Measurements from ENCODE around the gene TMEM109. TPM values are rescaled to one million over a fixed set of nuclear protein-coding genes. Genes with fewer than 3 reads are reported as not detected.

Gene TMEM109
- total RNA-seq, 1 experiment from 2014 or later: 165 TPM

DNA sequence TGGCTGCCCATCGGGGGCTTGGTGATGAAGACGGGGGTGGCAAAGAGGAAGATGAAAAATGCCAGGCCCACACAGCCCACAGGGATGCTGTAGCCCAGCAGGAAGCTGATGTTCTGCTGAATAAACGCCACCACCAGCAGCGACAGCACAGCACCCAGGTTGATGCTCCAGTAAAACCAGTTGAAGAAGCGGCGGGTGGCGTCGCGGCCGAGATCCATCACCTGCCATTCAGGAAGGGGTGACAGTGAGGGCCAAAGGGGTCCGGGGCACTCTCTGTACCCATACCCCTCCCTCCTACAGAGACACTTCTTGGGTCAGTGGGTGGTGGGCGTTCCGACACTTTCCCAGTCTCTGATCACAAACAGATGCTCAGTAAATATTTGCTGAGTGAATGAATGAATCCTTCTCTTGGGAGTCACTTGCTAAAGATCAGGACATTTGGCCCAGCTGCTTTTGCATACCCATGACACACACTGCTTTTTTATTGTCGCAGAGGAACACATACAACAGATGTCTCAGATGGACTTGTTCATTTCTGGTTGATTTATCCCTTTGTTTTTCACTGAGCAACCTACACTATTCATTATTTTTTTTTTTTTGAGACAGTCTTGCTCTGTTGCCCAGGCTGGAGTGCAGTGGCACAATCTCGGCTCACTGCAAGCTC is 32.8 kb downstream of the TMEM109 start:
- intact Hi-C loops (cut with micrococcal nuclease): no loop called here
- ChIA-PET CTCF (no interaction called here), POLR2A (ENCODE audit: unreplicated experiment) (no interaction called here)
- Histone ChIP-seq H3K27ac (ENCODE audit: low read length) (no peak overlapping the region), H3K4me1 (ENCODE audit: insufficient read depth, low read length) (peaks cover 6% of the 10 kb centered on the region; the same call in 1 of the 2 replicates), H3K9me2 (replicated peaks; ENCODE audit: low read length) (no peaks in the 10 kb centered on the region), H3K79me2 (ENCODE audit: low read length) (no peaks in the 10 kb centered on the region), H3K36me3 (ENCODE audit: low read depth, low read length) (no peaks in the 10 kb centered on the region), H3K27me3 (ENCODE audit: low read length) (no peaks in the 10 kb centered on the region), H3K4me3 (ENCODE audit: low read length) (no peak overlapping the region), H3K9me3 (ENCODE audit: low read length) (no peaks in the 10 kb centered on the region), H3F3A (ENCODE audit: low read length, unreplicated experiment) (no peaks in the 10 kb centered on the region), H3K9ac (ENCODE audit: low read length) (no peak overlapping the region), H3K4me2 (ENCODE audit: low read length) (no peak overlapping the region), H4K20me1 (ENCODE audit: low read length) (no peaks in the 10 kb centered on the region), H2AFZ (ENCODE audit: low read length) (no peak overlapping the region)
- TF ChIP-seq EZH2phosphoT487 (IDR thresholded peaks at IDR 0.05; ENCODE audit: borderline replicate concordance, low read length) (no peak), EZH2 (IDR thresholded peaks at IDR 0.05; ENCODE audit: low read length, unreplicated experiment) (no peak)
- TF ChIP-seq, protein P1, sequence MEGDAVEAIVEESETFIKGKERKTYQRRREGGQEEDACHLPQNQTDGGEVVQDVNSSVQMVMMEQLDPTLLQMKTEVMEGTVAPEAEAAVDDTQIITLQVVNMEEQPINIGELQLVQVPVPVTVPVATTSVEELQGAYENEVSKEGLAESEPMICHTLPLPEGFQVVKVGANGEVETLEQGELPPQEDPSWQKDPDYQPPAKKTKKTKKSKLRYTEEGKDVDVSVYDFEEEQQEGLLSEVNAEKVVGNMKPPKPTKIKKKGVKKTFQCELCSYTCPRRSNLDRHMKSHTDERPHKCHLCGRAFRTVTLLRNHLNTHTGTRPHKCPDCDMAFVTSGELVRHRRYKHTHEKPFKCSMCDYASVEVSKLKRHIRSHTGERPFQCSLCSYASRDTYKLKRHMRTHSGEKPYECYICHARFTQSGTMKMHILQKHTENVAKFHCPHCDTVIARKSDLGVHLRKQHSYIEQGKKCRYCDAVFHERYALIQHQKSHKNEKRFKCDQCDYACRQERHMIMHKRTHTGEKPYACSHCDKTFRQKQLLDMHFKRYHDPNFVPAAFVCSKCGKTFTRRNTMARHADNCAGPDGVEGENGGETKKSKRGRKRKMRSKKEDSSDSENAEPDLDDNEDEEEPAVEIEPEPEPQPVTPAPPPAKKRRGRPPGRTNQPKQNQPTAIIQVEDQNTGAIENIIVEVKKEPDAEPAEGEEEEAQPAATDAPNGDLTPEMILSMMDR (conservative IDR thresholded peaks at IDR 0.05; ENCODE audit: low read depth, low read length): no peak
- ATAC-seq (no peak), DNase-seq (no peak)
- BruUV-seq (replicated peaks): no TSS peak

DNA sequence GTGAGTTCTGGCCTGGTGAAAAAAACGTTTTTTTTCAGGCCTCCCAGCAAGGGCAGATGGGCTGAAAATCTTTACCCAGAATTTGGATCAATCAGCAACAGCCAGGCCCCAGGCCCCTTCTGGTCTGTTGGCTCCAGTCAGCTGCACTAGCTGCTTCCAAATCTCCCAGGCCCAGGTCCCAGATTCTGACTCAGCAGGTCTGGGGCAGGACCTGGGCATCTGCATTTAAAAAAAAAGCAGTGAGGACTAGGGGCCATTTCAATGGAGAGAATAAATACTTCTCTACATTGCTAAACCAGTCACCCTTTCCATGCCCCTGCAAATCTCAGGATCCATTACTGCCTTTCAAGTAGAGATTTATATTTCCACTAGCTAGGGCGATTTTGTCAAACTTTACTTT is 33.7 kb downstream of the TMEM109 start:
- Histone ChIP-seq H3K4me3 (ENCODE audit: low read length) (no peak overlapping the region), H3K27ac (ENCODE audit: low read length) (no peak overlapping the region), H3K9ac (ENCODE audit: low read length) (no peak overlapping the region), H2AFZ (ENCODE audit: low read length) (no peak overlapping the region), H3K27me3 (ENCODE audit: low read length) (no peaks in the 10 kb centered on the region), H3K4me2 (ENCODE audit: low read length) (no peak overlapping the region), H3K9me3 (ENCODE audit: low read length) (no peaks in the 10 kb centered on the region), H3K79me2 (ENCODE audit: low read length) (no peaks in the 10 kb centered on the region), H3F3A (ENCODE audit: low read length, unreplicated experiment) (no peaks in the 10 kb centered on the region), H3K4me1 (ENCODE audit: insufficient read depth, low read length) (peaks cover 6% of the 10 kb centered on the region; the same call in 1 of the 2 replicates), H3K9me2 (replicated peaks; ENCODE audit: low read length) (no peaks in the 10 kb centered on the region), H4K20me1 (ENCODE audit: low read length) (no peaks in the 10 kb centered on the region), H3K36me3 (ENCODE audit: low read depth, low read length) (no peaks in the 10 kb centered on the region)
- no peak for ATAC-seq
- no TSS peak for BruUV-seq (replicated peaks)
- intact Hi-C loops (cut with micrococcal nuclease): no loop called here
- POLR2A ChIA-PET (ENCODE audit: unreplicated experiment): no interaction called here
- no peak for DNase-seq
- TF ChIP-seq, protein P1 (conservative IDR thresholded peaks at IDR 0.05; ENCODE audit: low read depth, low read length): no peak
- TF ChIP-seq EZH2 (IDR thresholded peaks at IDR 0.05; ENCODE audit: low read length, unreplicated experiment) (no peak), EZH2phosphoT487 (IDR thresholded peaks at IDR 0.05; ENCODE audit: borderline replicate concordance, low read length) (no peak)
- CTCF ChIA-PET: no interaction called here

DNA sequence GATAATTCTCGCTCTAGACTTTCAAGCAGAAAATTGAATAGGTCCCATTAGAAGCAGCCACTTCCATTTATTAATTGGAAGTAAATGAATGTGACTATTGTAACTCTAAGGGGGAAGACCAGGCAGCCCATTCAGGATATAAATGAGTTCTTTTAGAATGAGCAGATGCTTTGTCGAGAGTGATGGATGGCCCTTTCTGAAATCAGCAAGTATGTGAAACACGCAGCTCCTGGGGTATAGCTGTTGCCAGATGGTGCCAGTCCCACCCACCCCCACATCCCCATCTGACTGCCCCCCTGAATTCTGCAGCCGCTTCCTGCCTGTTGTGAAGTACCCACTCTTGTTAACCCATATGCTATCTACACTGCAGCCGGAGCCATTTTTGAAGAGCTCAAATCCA is 34.3 kb downstream of the TMEM109 start:
- H3K4me3 ChIP-seq (ENCODE audit: low read length): no peak overlapping the region
- H3K27me3 ChIP-seq (ENCODE audit: low read length): no peaks in the 10 kb centered on the region
- no peak for TF ChIP-seq EZH2phosphoT487 (IDR thresholded peaks at IDR 0.05; ENCODE audit: borderline replicate concordance, low read length)
- TF ChIP-seq, protein P1 (conservative IDR thresholded peaks at IDR 0.05; ENCODE audit: low read depth, low read length): no peak
- TF ChIP-seq EZH2 (IDR thresholded peaks at IDR 0.05; ENCODE audit: low read length, unreplicated experiment): no peak
- ATAC-seq (no peak), DNase-seq (no peak)
- ChIA-PET POLR2A (ENCODE audit: unreplicated experiment) (no interaction called here), CTCF (no interaction called here)
- 0 out of 2 replicates have a peak, but pooled peaks cover 4% of the 10 kb centered on the region for H3K4me1 ChIP-seq (ENCODE audit: insufficient read depth, low read length)
- no peak overlapping the region for H2AFZ ChIP-seq (ENCODE audit: low read length)
- H3K9ac ChIP-seq (ENCODE audit: low read length): no peak overlapping the region
- H3K4me2 ChIP-seq (ENCODE audit: low read length): no peak overlapping the region
- no peaks in the 10 kb centered on the region for H3K9me3 ChIP-seq (ENCODE audit: low read length)
- no peaks in the 10 kb centered on the region for H3K9me2 ChIP-seq (replicated peaks; ENCODE audit: low read length)
- intact Hi-C loops (cut with micrococcal nuclease): no loop called here
- H3K79me2 ChIP-seq (ENCODE audit: low read length): no peaks in the 10 kb centered on the region
- BruUV-seq (replicated peaks): no TSS peak
- no peaks in the 10 kb centered on the region for H3F3A ChIP-seq (ENCODE audit: low read length, unreplicated experiment)
- H4K20me1 ChIP-seq (ENCODE audit: low read length): no peaks in the 10 kb centered on the region
- no peak overlapping the region for H3K27ac ChIP-seq (ENCODE audit: low read length)
- no peaks in the 10 kb centered on the region for H3K36me3 ChIP-seq (ENCODE audit: low read depth, low read length)
